ENCODE data around the gene PPP1R14D.

Gene PPP1R14D

DNA sequence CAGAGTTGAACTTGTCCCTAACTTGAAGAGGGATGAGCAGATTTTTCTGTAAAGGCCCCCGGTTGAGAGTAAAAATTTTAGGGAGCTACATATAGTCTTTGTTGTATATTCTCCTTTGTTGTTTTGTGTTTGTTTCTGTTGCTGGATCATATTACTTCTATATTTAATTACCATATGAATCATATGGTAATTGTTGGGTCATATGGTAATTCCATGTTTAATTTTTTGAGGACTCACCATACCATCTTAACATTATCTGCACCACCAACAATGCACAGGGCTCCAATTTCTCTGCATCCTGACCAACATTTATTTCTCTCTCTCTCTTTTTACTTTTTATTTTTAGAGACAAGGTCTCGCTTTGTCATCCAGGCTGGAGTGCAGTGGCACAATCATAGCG, 29.0 kb downstream of the PPP1R14D start:
- Histone ChIP-seq H3K9me3 (ENCODE audit: severe bottlenecking) (no peaks in the 10 kb centered on the region), H3K4me3 (ENCODE audit: low read depth, low read length) (no peak overlapping the region), H3K27me3 (ENCODE audit: insufficient read depth, low read depth, severe bottlenecking) (no peaks in the 10 kb centered on the region), H3K36me3 (no peaks in the 10 kb centered on the region), H3K27ac (no peak overlapping the region)
- DNase-seq = no peak
- TF ChIP-seq, protein P1, sequence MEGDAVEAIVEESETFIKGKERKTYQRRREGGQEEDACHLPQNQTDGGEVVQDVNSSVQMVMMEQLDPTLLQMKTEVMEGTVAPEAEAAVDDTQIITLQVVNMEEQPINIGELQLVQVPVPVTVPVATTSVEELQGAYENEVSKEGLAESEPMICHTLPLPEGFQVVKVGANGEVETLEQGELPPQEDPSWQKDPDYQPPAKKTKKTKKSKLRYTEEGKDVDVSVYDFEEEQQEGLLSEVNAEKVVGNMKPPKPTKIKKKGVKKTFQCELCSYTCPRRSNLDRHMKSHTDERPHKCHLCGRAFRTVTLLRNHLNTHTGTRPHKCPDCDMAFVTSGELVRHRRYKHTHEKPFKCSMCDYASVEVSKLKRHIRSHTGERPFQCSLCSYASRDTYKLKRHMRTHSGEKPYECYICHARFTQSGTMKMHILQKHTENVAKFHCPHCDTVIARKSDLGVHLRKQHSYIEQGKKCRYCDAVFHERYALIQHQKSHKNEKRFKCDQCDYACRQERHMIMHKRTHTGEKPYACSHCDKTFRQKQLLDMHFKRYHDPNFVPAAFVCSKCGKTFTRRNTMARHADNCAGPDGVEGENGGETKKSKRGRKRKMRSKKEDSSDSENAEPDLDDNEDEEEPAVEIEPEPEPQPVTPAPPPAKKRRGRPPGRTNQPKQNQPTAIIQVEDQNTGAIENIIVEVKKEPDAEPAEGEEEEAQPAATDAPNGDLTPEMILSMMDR (IDR thresholded peaks at IDR 0.05; ENCODE audit: low read depth, low read length) = no peak

DNA sequence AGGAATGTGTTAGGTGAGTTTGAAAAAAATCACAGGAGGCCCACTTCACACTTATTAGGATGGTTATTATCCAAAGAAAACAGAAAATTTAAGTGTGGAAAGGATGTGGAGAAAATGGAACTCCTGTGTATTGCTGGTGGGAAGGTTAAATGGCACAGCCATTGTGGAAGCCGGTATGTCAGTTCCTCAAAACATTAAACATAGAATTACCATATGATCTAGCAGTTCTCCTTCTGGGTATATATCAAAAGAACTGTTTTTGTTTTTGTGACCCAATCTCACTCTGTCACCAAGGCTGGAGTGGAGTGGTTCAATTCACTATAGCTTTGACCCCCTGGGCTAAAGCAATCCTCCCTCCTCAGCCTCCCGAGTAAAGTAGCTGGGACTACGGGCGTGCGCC, 32.0 kb downstream of the PPP1R14D start:
- no peak overlapping the region for H3K4me3 ChIP-seq (ENCODE audit: low read depth, low read length)
- H3K36me3 ChIP-seq = no peaks in the 10 kb centered on the region; the same call in 1 of the 2 replicates
- DNase-seq = no peak
- no peaks in the 10 kb centered on the region for H3K9me3 ChIP-seq (ENCODE audit: severe bottlenecking)
- TF ChIP-seq, protein P1 (IDR thresholded peaks at IDR 0.05; ENCODE audit: low read depth, low read length) = no peak
- no peaks in the 10 kb centered on the region for H3K27me3 ChIP-seq (ENCODE audit: insufficient read depth, low read depth, severe bottlenecking)
- no peak overlapping the region for H3K27ac ChIP-seq

DNA sequence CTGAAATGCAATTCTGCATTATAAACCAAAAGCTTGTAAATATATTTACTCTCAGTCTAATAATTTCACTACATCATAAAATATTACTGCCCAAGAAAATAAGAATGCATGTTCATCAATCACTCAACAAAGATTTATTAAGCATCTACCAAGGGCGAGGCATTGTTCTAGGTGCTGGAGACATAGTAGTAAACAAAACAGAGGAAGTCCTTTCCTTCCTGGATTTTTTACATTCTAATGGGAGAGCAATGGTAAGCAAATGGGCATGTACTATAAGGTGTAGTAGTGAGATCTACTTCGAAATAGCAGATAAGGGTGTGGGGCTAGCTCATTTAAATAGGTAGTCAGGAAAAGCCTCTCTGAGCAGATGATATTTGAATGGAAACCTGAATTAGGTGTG, 32.5 kb downstream of the PPP1R14D start:
- no peak overlapping the region for H3K27ac ChIP-seq
- no peak for DNase-seq
- no peaks in the 10 kb centered on the region; the same call in 1 of the 2 replicates for H3K36me3 ChIP-seq
- TF ChIP-seq, protein P1 (IDR thresholded peaks at IDR 0.05; ENCODE audit: low read depth, low read length) = no peak
- no peaks in the 10 kb centered on the region for H3K9me3 ChIP-seq (ENCODE audit: severe bottlenecking)
- H3K27me3 ChIP-seq (ENCODE audit: insufficient read depth, low read depth, severe bottlenecking) = no peaks in the 10 kb centered on the region
- H3K4me3 ChIP-seq (ENCODE audit: low read depth, low read length) = no peak overlapping the region

DNA sequence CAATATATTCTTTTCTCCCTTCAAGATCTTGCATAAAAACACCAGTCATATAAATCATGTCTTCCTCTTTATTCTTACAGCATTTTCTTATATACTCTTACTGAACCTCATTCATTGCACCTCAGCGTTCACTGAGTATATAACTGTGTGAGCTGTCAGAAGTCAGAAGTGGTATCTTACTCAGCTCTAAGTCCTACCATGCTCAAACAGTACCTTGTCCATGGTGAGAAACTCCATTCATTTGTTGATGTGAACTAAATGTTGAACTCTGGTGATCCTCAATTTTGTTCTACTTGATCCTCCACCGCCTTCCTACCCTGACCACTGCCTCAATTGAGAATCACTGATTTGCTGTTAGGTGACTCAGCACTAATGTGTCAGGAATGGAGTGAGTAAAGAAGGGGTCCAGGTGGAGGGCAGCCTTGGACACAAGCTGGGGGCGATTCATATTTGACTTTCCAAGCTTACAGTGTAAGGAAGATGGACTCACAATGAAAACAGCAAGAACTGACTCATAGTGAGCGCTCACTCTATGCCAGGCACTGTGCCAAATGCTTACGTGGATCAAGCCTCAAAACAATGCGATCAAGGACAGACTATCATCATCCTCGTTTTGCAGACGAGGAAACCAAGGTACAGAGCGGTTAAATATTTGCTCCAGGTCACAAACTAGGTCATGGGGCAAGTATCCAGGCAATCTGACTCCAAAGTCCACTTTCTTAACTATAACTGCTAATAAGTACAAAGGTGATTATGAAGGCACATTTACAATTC, 35.1 kb downstream of the PPP1R14D start:
- no peaks in the 10 kb centered on the region for H3K27me3 ChIP-seq (ENCODE audit: insufficient read depth, low read depth, severe bottlenecking)
- H3K9me3 ChIP-seq (ENCODE audit: severe bottlenecking) = no peaks in the 10 kb centered on the region
- TF ChIP-seq, protein P1 (IDR thresholded peaks at IDR 0.05; ENCODE audit: low read depth, low read length) = no peak
- H3K36me3 ChIP-seq = no peaks in the 10 kb centered on the region; the same call in 1 of the 2 replicates
- no peak for DNase-seq
- H3K27ac ChIP-seq = no peak overlapping the region
- no peak overlapping the region for H3K4me3 ChIP-seq (ENCODE audit: low read depth, low read length)

DNA sequence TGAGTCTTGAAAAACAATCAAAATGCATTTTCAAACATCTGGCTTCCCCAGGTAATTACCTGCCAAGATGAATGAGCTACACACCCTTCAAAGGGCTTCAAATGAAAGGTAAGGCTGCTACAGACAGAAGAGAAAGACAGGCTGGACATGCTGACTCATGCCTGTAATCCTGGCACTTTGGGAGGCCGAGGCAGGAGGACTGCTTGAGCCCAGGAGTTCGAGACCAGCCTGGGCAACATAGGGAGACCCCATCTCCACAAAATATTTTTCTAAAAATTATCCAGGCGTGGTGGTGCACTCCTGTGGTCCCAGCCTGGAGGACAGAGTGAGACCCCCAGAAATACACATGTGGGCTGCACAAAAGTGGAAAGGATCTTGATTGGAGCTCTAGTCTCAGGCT, 36.1 kb downstream of the PPP1R14D start:
- H3K27ac ChIP-seq = no peak overlapping the region
- H3K27me3 ChIP-seq (ENCODE audit: insufficient read depth, low read depth, severe bottlenecking) = no peaks in the 10 kb centered on the region
- no peak for DNase-seq
- no peaks in the 10 kb centered on the region; the same call in 1 of the 2 replicates for H3K36me3 ChIP-seq
- TF ChIP-seq, protein P1 (IDR thresholded peaks at IDR 0.05; ENCODE audit: low read depth, low read length) = no peak
- H3K4me3 ChIP-seq (ENCODE audit: low read depth, low read length) = no peak overlapping the region
- H3K9me3 ChIP-seq (ENCODE audit: severe bottlenecking) = no peaks in the 10 kb centered on the region

DNA sequence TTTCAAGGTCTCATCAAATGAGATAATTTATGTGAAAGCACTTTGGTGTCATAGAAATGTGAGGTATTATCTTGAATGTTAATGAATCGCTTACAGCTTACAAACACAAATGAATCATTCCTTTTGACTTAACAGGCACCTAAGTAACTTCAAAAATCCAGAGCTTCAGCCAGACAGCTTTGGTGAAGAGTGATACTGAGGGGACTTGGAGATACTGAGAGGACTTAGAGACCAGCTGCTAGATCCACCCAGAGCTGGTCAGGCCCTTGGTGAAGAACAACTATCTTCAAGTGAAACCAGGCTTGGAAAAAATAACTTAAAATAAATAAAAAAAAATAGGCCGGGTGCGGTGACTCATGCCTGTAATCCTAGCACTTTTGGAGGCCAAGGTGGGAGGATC, 37.8 kb downstream of the PPP1R14D start:
- no peaks in the 10 kb centered on the region for H3K9me3 ChIP-seq (ENCODE audit: severe bottlenecking)
- DNase-seq = no peak
- no peaks in the 10 kb centered on the region; the same call in 1 of the 2 replicates for H3K36me3 ChIP-seq
- H3K4me3 ChIP-seq (ENCODE audit: low read depth, low read length) = no peak overlapping the region
- TF ChIP-seq, protein P1 (IDR thresholded peaks at IDR 0.05; ENCODE audit: low read depth, low read length) = no peak
- peak overlapping the region; percentile 49 for H3K27ac ChIP-seq
- H3K27me3 ChIP-seq (ENCODE audit: insufficient read depth, low read depth, severe bottlenecking) = no peaks in the 10 kb centered on the region

All from WERI-Rb-1 (cell line).